H9 (cell line): ENCODE results near the gene YDJC. TPM values are rescaled to one million over a fixed set of nuclear protein-coding genes. Genes with fewer than 3 reads are reported as not detected.

Experiments used
- DNase-seq: peaks from one replicate; pipeline ENCODE4 v3.0.0-alpha.2; 2017
- H2AFZ ChIP-seq: one replicate; pipeline ENCODE4 v1.6.1; 2013; ENCODE audit warnings: mild to moderate bottlenecking, low read length, control low read depth, moderate library complexity
- H2AK5ac ChIP-seq: 2 replicates; pipeline ENCODE4 v1.6.1; 2013; ENCODE audit warnings: low read length, control low read depth, mixed read lengths; ENCODE audit not compliant: insufficient read length
- H2BK120ac ChIP-seq: one replicate; pipeline ENCODE4 v1.6.1; 2013; ENCODE audit warnings: low read depth, mild to moderate bottlenecking, low read length, control low read depth, inconsistent platforms; ENCODE audit not compliant: poor library complexity, severe bottlenecking
- H2BK12ac ChIP-seq: 2 replicates; pipeline ENCODE4 v1.6.1; 2013; ENCODE audit warnings: low read length, control low read depth, mixed read lengths, low read depth; ENCODE audit not compliant: insufficient read length
- H2BK15ac ChIP-seq: 2 replicates; pipeline ENCODE4 v1.6.1; 2013; ENCODE audit warnings: low read depth, low read length, control low read depth
- H2BK20ac ChIP-seq: one replicate; pipeline ENCODE4 v1.6.1; 2013; ENCODE audit warnings: low read depth, mild to moderate bottlenecking, low read length, control low read depth, inconsistent platforms; ENCODE audit not compliant: poor library complexity, severe bottlenecking
- H2BK5ac ChIP-seq: 2 replicates; pipeline ENCODE4 v1.6.1; 2013; ENCODE audit warnings: low read length, control low read depth, mixed read lengths; ENCODE audit not compliant: insufficient read length
- H3K14ac ChIP-seq: 2 replicates; pipeline ENCODE4 v1.6.1; 2013; ENCODE audit warnings: low read length, control low read depth; ENCODE audit not compliant: insufficient read depth
- H3K18ac ChIP-seq: 2 replicates; pipeline ENCODE4 v1.6.1; 2013; ENCODE audit warnings: low read depth, mild to moderate bottlenecking, mixed read lengths, low read length, control low read depth; ENCODE audit not compliant: insufficient read length
- H3K23ac ChIP-seq: 2 replicates; pipeline ENCODE4 v1.6.1; 2013; ENCODE audit warnings: low read length, control low read depth, mixed read lengths, low read depth; ENCODE audit not compliant: insufficient read length
- H3K23me2 ChIP-seq: 2 replicates; pipeline ENCODE4 v1.6.1; 2013; ENCODE audit warnings: low read depth, mild to moderate bottlenecking, mixed read lengths, low read length, control low read depth; ENCODE audit not compliant: insufficient read length, poor library complexity, severe bottlenecking
- H3K27ac ChIP-seq: 2 replicates; pipeline ENCODE4 v1.5.1; 2013; ENCODE audit warnings: low read length, control low read depth, mixed read lengths, low read depth; ENCODE audit not compliant: insufficient read length
- H3K27me3 ChIP-seq: 2 replicates; pipeline ENCODE4 v1.6.1; 2013; ENCODE audit warnings: low read length, control low read depth, inconsistent platforms; ENCODE audit not compliant: insufficient read depth
- H3K4ac ChIP-seq: 2 replicates; pipeline ENCODE4 v1.6.1; 2013; ENCODE audit warnings: low read depth, mild to moderate bottlenecking, control low read depth, inconsistent platforms, low read length, moderate library complexity
- H3K4me1 ChIP-seq: 2 replicates; pipeline ENCODE4 v1.6.1; 2013; ENCODE audit warnings: low read length, control low read depth, inconsistent platforms; ENCODE audit not compliant: insufficient read depth
- H3K4me2 ChIP-seq: 2 replicates; pipeline ENCODE4 v1.6.1; 2013; ENCODE audit warnings: low read length, control low read depth, mixed read lengths; ENCODE audit not compliant: insufficient read length, insufficient read depth
- H3K56ac ChIP-seq: 2 replicates; pipeline ENCODE4 v1.6.1; 2013; ENCODE audit warnings: low read depth, mild to moderate bottlenecking, mixed read lengths, low read length, control low read depth; ENCODE audit not compliant: insufficient read length
- H3K79me1 ChIP-seq: 2 replicates; pipeline ENCODE4 v1.6.1; 2013; ENCODE audit warnings: low read depth, mild to moderate bottlenecking, moderate library complexity, low read length, control low read depth, inconsistent platforms; ENCODE audit not compliant: insufficient read depth, poor library complexity, severe bottlenecking
- H3K79me2 ChIP-seq: 2 replicates; pipeline ENCODE4 v1.6.1; 2013; ENCODE audit warnings: low read length, control low read depth, inconsistent platforms; ENCODE audit not compliant: insufficient read depth
- H3K9ac ChIP-seq: 2 replicates; pipeline ENCODE4 v1.6.1; 2013; ENCODE audit warnings: low read length, control low read depth, mixed read lengths; ENCODE audit not compliant: insufficient read length; ENCODE audit errors: extremely low read depth
- H3K9me3 ChIP-seq: one replicate; pipeline ENCODE4 v1.6.1; 2013; ENCODE audit warnings: low read depth, low read length, inconsistent platforms; ENCODE audit not compliant: control insufficient read depth
- H3T11ph ChIP-seq: one replicate; pipeline ENCODE4 v1.6.1; 2013; ENCODE audit warnings: mild to moderate bottlenecking, low read length, control low read depth, inconsistent platforms
- H4K20me1 ChIP-seq: one replicate; pipeline ENCODE4 v1.6.1; 2013; ENCODE audit not compliant: control insufficient read depth, insufficient read length, insufficient read depth
- H4K5ac ChIP-seq: 2 replicates; pipeline ENCODE4 v1.6.1; 2013; ENCODE audit warnings: low read depth, mild to moderate bottlenecking, mixed read lengths, low read length, control low read depth; ENCODE audit not compliant: insufficient read length
- H4K8ac ChIP-seq: replicated peaks from 2 replicates; pipeline ENCODE4 v1.6.1; 2013; ENCODE audit warnings: low read length, control low read depth, mixed read lengths, low read depth; ENCODE audit not compliant: insufficient read length
- H4K91ac ChIP-seq: 2 replicates; pipeline ENCODE4 v1.6.1; 2013; ENCODE audit warnings: low read depth, mild to moderate bottlenecking, moderate library complexity, mixed read lengths, low read length, control low read depth; ENCODE audit not compliant: insufficient read length
- H3K27ac Mint-ChIP-seq, 3 experiments: 2 replicates in 2 of 3; 3 replicates in 1 of 3; pipeline ENCODE4 v1.8.0; 2020 to 2021; ENCODE audit warnings: mixed read lengths in 3 of 3, mild to moderate bottlenecking in 1 of 3, moderate library complexity in 1 of 3
- H3K27me3 Mint-ChIP-seq: 2 replicates; pipeline ENCODE4 v1.8.0; 2021; ENCODE audit warnings: low read depth, mild to moderate bottlenecking, moderate library complexity, mixed read lengths
- H3K36me3 Mint-ChIP-seq, 3 experiments: 2 replicates in 2 of 3; 3 replicates in 1 of 3; pipeline ENCODE4 v1.8.0; 2020 to 2021; ENCODE audit warnings: low read depth in 3 of 3, mixed read lengths in 3 of 3; ENCODE audit not compliant: insufficient read depth in 1 of 3
- H3K4me1 Mint-ChIP-seq, 2 experiments: 2 replicates each; pipeline ENCODE4 v1.8.0; 2020; ENCODE audit warnings: mixed read lengths in 2 of 2
- H3K4me3 Mint-ChIP-seq, 2 experiments: 2 replicates in 1 of 2; 3 replicates in 1 of 2; pipeline ENCODE4 v1.8.0; 2020 to 2021; ENCODE audit warnings: mild to moderate bottlenecking in 2 of 2, mixed read lengths in 2 of 2, moderate library complexity in 1 of 2
- H3K9me3 Mint-ChIP-seq, 2 experiments: 2 replicates in 1 of 2; 3 replicates in 1 of 2; pipeline ENCODE4 v1.8.0; 2020; ENCODE audit warnings: mild to moderate bottlenecking in 2 of 2, mixed read lengths in 2 of 2, moderate library complexity in 1 of 2
- WGBS: extraction: QIAGEN DNeasy Blood & Tissue Kit; methylation state at CpG from one replicate; pipeline ENCODE4 v1.1.7; 2013; ENCODE audit warnings: missing lambda C conversion rate, low lambda C conversion rate, mixed read lengths; ENCODE audit not compliant: insufficient read length; ENCODE audit errors: extremely low coverage; 5-methylcytosine and 5-hydroxymethylcytosine counted together
- long read RNA-seq: library from polyadenylated mRNA; unstranded; transcript quantifications from one replicate; pipeline ENCODE4 v2.0.0, GENCODE V29; 2020
- total RNA-seq: library from RNA; stranded (reverse); gene quantifications from 2 replicates; pipeline ENCODE4 v1.2.1, GENCODE V29; 2021
- TF ChIP-seq, protein P1 (sequence below): fragments of 200-600 bp; sonication (generic); conservative IDR thresholded peaks from 3 replicates; pipeline ENCODE4 v1.8.0; 2021; ENCODE audit warnings: antibody characterized with exemption, mild to moderate bottlenecking

Gene YDJC, protein sequence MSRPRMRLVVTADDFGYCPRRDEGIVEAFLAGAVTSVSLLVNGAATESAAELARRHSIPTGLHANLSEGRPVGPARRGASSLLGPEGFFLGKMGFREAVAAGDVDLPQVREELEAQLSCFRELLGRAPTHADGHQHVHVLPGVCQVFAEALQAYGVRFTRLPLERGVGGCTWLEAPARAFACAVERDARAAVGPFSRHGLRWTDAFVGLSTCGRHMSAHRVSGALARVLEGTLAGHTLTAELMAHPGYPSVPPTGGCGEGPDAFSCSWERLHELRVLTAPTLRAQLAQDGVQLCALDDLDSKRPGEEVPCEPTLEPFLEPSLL
- total RNA-seq, result 29.8 and 30.2 TPM in 2 replicates
- long read RNA-seq, transcript YDJC-201 (5 exons, 1,351 nt), result minor isoform, 43 of 307 reads
- long read RNA-seq, transcript YDJC-206 (4 exons, 1,494 nt), result minor isoform, 21 of 307 reads
- long read RNA-seq, transcript YDJC-203 (5 exons, 1,410 nt), result major isoform, 64 of 307 reads
- long read RNA-seq, transcript YDJC-205 (2 exons, 1,423 nt), result minor isoform, 30 of 307 reads
- long read RNA-seq, partial matches to known transcripts, result 60 of 307 reads
- long read RNA-seq, other reads (novel, unspliced or antisense), result 61 of 307 reads

DNA sequence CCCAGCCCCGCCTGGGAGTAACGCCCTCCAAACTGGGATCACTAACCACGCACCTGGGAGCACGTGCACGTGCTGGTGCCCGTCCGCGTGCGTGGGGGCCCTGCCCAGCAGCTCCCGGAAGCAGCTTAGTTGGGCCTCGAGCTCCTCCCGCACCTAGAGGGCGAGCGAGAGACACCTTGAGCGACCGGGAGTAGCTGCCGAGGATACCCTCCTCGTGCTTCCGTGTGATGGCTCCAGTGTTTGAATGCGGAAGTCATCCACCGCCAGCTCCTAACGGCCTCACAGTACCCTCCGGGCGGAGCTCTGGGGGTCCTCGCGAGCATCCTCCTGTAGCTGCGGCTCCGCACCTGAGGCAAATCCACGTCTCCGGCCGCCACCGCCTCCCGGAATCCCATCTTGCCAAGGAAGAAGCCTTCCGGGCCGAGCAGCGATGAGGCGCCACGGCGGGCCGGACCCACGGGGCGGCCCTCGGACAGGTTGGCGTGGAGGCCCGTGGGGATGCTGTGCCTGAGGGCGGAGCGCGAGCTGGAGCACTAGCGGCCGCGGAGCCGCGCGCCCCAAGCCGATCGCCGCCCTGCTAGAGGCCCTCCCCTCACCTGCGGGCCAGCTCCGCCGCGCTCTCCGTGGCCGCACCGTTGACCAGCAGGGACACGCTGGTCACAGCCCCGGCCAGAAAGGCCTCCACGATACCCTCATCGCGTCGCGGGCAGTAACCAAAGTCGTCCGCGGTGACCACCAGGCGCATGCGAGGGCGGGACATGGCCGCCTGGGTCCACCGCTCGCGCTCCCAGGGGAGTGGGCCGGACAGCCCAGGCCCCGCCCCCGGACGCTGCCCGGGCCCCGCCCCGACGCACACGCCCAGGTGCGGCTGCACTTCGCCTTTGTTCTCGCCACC lies at the start of gene YDJC:
YDJC (minus strand) TSS at position 768 of the 895 bp plus-strand sequence; CDS start at position 760, 8 bp downstream.
- Histone ChIP-seq H3K9ac (peak within 1 kb of the TSS; percentile 88), H2BK12ac (no peak within 1 kb of the TSS), H3K18ac (peak within 1 kb of the TSS; percentile 92), H4K8ac (no peak within 1 kb of the TSS), H3K4me1 (no peaks in the 10 kb centered on the region; the same call in 1 of the 2 replicates), H3K23ac (no peak within 1 kb of the TSS), H3K56ac (no peak within 1 kb of the TSS), H2BK5ac (no peak within 1 kb of the TSS), H2BK20ac (no peak within 1 kb of the TSS), H4K5ac (no peak within 1 kb of the TSS), H3K4ac (peak within 1 kb of the TSS; percentile 24; the same call in 1 of the 2 replicates), H3K79me1 (peaks cover 2% of the 10 kb centered on the region), H2AK5ac (no peak within 1 kb of the TSS), H2BK120ac (no peak within 1 kb of the TSS), H3K9me3 (no peaks in the 10 kb centered on the region), H3K27ac (no peak within 1 kb of the TSS), H3K79me2 (no peaks in the 10 kb centered on the region), H2AFZ (no peak within 1 kb of the TSS), H3K23me2 (peaks cover 5% of the 10 kb centered on the region), H3K27me3 (no peaks in the 10 kb centered on the region), H3K14ac (peak within 1 kb of the TSS; percentile 90), H2BK15ac (no peak within 1 kb of the TSS), H3K4me2 (peak within 1 kb of the TSS; percentile 42), H4K20me1 (no peaks in the 10 kb centered on the region), H3T11ph (no peak within 1 kb of the TSS), H4K91ac (no peak within 1 kb of the TSS)
- H3K4me1 Mint-ChIP-seq, result peaks cover 12 to 16% of the 10 kb centered on the region in 2 experiments
- peak; percentile 94 for DNase-seq
- peaks cover 10% of the 10 kb centered on the region for H3K27me3 Mint-ChIP-seq
- TF ChIP-seq, protein P1, sequence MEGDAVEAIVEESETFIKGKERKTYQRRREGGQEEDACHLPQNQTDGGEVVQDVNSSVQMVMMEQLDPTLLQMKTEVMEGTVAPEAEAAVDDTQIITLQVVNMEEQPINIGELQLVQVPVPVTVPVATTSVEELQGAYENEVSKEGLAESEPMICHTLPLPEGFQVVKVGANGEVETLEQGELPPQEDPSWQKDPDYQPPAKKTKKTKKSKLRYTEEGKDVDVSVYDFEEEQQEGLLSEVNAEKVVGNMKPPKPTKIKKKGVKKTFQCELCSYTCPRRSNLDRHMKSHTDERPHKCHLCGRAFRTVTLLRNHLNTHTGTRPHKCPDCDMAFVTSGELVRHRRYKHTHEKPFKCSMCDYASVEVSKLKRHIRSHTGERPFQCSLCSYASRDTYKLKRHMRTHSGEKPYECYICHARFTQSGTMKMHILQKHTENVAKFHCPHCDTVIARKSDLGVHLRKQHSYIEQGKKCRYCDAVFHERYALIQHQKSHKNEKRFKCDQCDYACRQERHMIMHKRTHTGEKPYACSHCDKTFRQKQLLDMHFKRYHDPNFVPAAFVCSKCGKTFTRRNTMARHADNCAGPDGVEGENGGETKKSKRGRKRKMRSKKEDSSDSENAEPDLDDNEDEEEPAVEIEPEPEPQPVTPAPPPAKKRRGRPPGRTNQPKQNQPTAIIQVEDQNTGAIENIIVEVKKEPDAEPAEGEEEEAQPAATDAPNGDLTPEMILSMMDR, result peak; percentile 71
- no CpG with 5 or more reads among the region's 93 CpGs for WGBS
- H3K27ac Mint-ChIP-seq, result peak within 1 kb of the TSS in 2 of 3 experiments; percentile 92 to 95; a peak in 3 of 7 replicates
- peak within 1 kb of the TSS; percentile 89 for H3K4me3 Mint-ChIP-seq
- peaks cover 5 to 20% (median 14%) of the 10 kb centered on the region in 3 experiments for H3K36me3 Mint-ChIP-seq
- H3K9me3 Mint-ChIP-seq, result no peaks in the 10 kb centered on the region; a peak in 1 of 5 replicates
